Stimulated activated CD8-positive, alpha-beta memory T cell treated with anti-CD3 and anti-CD28 coated beads, Interleukin-2, amount 100 ng/mL, for 1 hour (primary cell): ENCODE measurements around the gene HLF.

ENCODE experiments used
- DNase-seq, 2 donors: peaks; one replicate each; pipeline ENCODE4 v3.0.0-alpha.2; 2020; ENCODE audit warnings: low read depth in 2 of 2

The HLF gene

GRCh38 chr17:55254375-55254774 lies 10.4 kb upstream of the HLF start:
- DNase-seq = no peak

GRCh38 chr17:55258578-55259135 lies 6.1 kb upstream of the HLF start:
- DNase-seq = no peak

GRCh38 chr17:55259684-55260111 lies 5.1 kb upstream of the HLF start:
- DNase-seq = no peak

GRCh38 chr17:55261311-55261710 lies 3.4 kb upstream of the HLF start:
- DNase-seq = no peak

GRCh38 chr17:55263569-55264277 lies 1.0 kb upstream of the HLF start:
- no peak for DNase-seq

GRCh38 chr17:55264278-55264644 lies 499 bp upstream of the HLF start:
- DNase-seq = no peak

GRCh38 chr17:55265311-55266021 lies 706 bp downstream of the HLF start:
- DNase-seq = no peak

GRCh38 chr17:55266051-55266957 lies 1.5 kb downstream of the HLF start:
- DNase-seq = no peak

GRCh38 chr17:55266958-55267688 lies 2.4 kb downstream of the HLF start:
- DNase-seq = no peak

- DNase-seq = no peak
These were observed 3.3 kb downstream of the HLF start for GRCh38 chr17:55267777-55268648.

- no peak for DNase-seq
These were observed 4.1 kb downstream of the HLF start for GRCh38 chr17:55268649-55269480.

- no peak for DNase-seq
These were observed 5.1 kb downstream of the HLF start for GRCh38 chr17:55269894-55270293.

GRCh38 chr17:55271223-55271571 lies 6.4 kb downstream of the HLF start:
- DNase-seq = no peak

GRCh38 chr17:55271958-55272710 lies 7.4 kb downstream of the HLF start:
- no peak for DNase-seq

GRCh38 chr17:55272711-55273578 lies 8.2 kb downstream of the HLF start:
- DNase-seq = no peak

GRCh38 chr17:55273579-55274354 lies 9.0 kb downstream of the HLF start:
- no peak for DNase-seq
